Gastroesophageal sphincter (tissue), 3 donors: Measurements from ENCODE around the gene ZMYM3.

Source experiments
- CTCF ChIP-seq, 4 experiments: fragments of 200-600 bp in 2 of 4; fragments of 450-650 bp in 2 of 4; sonication (generic) in 1 of 4; IDR thresholded peaks; one replicate each; pipeline ENCODE4 v1.5.1; 2017 to 2019; ENCODE audit warnings: antibody characterized with exemption in 4 of 4, mild to moderate bottlenecking in 2 of 4, moderate library complexity in 2 of 4
- EP300 ChIP-seq: sonication (generic); formaldehyde crosslinking; IDR thresholded peaks from one replicate; pipeline ENCODE4 v1.6.1; 2017; ENCODE audit warnings: antibody characterized with exemption, mild to moderate bottlenecking
- POLR2AphosphoS5 ChIP-seq: sonication (generic); formaldehyde crosslinking; IDR thresholded peaks from one replicate; pipeline ENCODE4 v1.6.1; 2017; ENCODE audit warnings: antibody characterized with exemption

- no peak for TF ChIP-seq CTCF (IDR thresholded peaks at IDR 0.05)
- TF ChIP-seq POLR2AphosphoS5 = no peak
- TF ChIP-seq EP300 = no peak
Observed at GRCh38 chrX:71250841-71251240, 3.1 kb downstream of the ZMYM3 start.
